Fibroblast of villous mesenchyme (primary cell): ENCODE results near the gene ARHGDIB. TPM values are rescaled to one million over a fixed set of nuclear protein-coding genes. Genes with fewer than 3 reads are reported as not detected.

ENCODE experiments used
- DNase-seq: peaks from one replicate; pipeline ENCODE4 v3.0.0-alpha.2; 2010; ENCODE audit warnings: low read depth
- H3K4me3 ChIP-seq: 2 replicates; pipeline ENCODE4 v1.5.1; 2011; ENCODE audit warnings: low read depth, mild to moderate bottlenecking, low read length
- total RNA-seq: library from RNA; depleted of rRNA; stranded (reverse); fragments of >200 nt; gene quantifications from 2 replicates; pipeline ENCODE4 v1.2.3, GENCODE V29; 2012
- TF ChIP-seq, protein P1 (sequence below): IDR thresholded peaks from 2 replicates; pipeline ENCODE4 v1.5.1; 2012; ENCODE audit warnings: low read depth, mild to moderate bottlenecking, low read length; ENCODE audit not compliant: insufficient read depth

ARHGDIB gene
- total RNA-seq, 1 donor, result 17.3 TPM

DNA sequence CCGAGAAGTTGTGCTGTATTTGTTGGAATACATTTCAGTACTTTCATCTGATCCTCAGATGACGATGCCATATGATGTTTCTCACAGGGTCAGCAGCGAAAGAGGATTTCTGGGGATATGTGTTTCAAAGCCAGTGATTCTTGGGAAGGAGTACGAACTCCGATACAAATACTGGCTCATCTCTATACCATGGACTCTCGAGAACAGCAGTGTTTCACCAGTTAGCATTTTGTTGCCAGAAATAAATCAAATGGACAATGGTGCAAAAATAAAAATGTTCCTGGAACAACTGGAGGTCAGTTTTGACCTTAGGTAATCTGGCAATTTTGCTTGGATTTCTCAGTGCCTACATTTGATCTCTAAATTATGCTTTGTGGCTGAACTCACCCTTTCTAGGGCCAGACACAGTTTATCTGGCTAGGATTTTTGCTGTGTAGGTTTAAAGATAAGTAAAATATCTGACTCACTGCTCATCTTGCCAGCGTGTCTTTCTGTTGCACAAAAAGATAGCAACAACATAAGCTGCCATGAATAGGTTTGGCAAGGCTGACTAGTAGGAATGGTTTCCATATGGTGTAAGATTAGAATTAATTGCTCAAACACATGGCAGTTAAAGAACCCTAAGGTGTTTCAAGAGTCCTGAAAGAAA, 64.8 kb downstream of the ARHGDIB start:
- H3K4me3 ChIP-seq, result peak overlapping the region; percentile 19
- TF ChIP-seq, protein P1, sequence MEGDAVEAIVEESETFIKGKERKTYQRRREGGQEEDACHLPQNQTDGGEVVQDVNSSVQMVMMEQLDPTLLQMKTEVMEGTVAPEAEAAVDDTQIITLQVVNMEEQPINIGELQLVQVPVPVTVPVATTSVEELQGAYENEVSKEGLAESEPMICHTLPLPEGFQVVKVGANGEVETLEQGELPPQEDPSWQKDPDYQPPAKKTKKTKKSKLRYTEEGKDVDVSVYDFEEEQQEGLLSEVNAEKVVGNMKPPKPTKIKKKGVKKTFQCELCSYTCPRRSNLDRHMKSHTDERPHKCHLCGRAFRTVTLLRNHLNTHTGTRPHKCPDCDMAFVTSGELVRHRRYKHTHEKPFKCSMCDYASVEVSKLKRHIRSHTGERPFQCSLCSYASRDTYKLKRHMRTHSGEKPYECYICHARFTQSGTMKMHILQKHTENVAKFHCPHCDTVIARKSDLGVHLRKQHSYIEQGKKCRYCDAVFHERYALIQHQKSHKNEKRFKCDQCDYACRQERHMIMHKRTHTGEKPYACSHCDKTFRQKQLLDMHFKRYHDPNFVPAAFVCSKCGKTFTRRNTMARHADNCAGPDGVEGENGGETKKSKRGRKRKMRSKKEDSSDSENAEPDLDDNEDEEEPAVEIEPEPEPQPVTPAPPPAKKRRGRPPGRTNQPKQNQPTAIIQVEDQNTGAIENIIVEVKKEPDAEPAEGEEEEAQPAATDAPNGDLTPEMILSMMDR, result no peak
- DNase-seq, result peak; percentile 97

DNA sequence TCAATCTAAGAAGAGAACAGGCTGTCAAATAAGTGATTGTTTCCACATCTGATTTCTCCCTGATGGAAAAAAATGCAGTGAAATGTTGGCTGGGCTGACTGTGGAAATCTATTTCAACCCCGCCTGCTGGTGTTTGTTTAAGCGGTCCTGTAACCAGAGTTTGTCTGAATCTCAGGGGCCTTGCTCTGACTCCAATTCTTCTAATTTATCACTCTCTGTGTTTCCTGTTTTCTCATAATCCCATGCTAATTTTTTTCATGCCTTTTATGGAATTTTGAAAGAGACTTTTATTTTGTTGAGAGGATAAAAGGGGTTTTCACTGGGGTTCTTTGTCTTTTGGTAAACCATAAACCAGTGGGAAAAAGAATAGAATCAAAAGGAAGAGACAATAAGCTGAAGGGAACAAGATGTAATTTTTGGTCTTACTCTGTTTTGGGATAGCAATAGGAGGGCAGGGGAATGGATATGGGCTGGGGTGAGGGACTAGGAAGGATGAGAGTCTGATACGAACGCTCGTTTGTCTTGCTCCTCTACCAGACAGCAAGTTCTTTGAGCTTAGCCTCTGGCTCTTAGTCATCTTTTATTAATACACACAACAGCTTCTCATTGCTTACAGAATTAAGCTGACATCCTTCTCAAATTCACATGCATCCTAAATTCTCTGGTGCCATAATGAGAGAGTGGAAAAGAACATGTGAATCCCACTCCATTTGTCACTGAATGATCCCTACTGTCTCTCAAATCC, 67.7 kb downstream of the ARHGDIB start:
- TF ChIP-seq, protein P1, result no peak
- no peak for DNase-seq
- no peak overlapping the region for H3K4me3 ChIP-seq

DNA sequence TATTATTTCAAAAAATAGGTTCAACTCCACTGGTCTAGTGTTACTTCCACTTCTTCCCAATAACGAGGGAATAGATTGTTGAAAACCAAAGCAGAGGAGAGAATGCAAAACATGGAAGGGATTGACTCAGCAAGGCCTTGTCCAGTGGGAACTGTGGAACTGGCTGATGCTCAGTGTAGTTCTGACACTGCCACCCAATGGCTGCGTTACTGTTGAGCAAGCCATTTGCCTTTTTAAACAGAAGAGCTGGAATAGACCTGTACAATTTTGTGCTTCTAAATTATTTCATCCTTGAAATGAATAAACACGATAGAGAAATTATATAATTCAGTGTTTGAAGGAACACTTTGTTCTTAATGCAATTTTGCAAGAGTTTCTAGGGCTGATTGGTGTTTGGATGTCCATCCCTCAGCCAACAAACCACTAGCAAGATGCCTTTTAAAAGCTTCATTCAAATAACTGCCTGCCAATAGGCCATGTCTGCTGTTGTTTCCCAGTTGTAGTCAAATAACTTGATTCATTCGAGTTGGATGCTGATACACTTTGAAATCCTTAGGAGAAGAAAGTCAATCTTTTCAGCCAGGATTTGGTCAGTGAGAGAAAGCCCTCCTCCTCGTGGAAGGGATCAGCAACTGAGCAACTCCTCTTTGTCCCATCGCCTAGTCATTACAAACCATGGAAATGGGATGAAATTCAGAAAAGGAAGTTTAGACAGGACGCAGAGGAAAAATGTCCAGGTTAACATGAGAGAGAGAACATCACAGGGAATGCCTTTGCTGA, 68.5 kb downstream of the ARHGDIB start:
- TF ChIP-seq, protein P1, result no peak
- no peak overlapping the region for H3K4me3 ChIP-seq
- peak; percentile 40 for DNase-seq

Other genes starting within 250 kb of the ARHGDIB start
- 11.0 and 15.5 TPM in 2 replicates for gene WBP11, start 158.1 kb downstream of the ARHGDIB start, total RNA-seq
- 0.32 and 0.86 TPM in 2 replicates for gene C12orf60, start 157.9 kb downstream of the ARHGDIB start, total RNA-seq
- gene SMCO3, start 147.4 kb downstream of the ARHGDIB start, total RNA-seq, result under 0.01 and 0.32 TPM in 2 replicates
- gene ART4, start 118.1 kb downstream of the ARHGDIB start, total RNA-seq, result under 0.01 TPM in 2 replicates
- gene MGP, start 75.7 kb downstream of the ARHGDIB start, total RNA-seq, result 3.5 and 10.6 TPM in 2 replicates
- not detected in 2 replicates for gene ERP27, start 23.1 kb downstream of the ARHGDIB start, total RNA-seq
- not detected in 2 replicates for gene PDE6H, start 11.4 kb upstream of the ARHGDIB start, total RNA-seq